GM18858 (cell line): ENCODE data around the gene ARHGAP29.
"Not testable (repeated sequence)": the region's sequence is repeated elsewhere in the genome, so short reads cannot be mapped to it uniquely, and the experiment has no call there.

Source experiments
- ATAC-seq: cut with Tn5 transposase; IDR thresholded peaks from one replicate; pipeline ENCODE4 v1.9.1; 2021; ENCODE audit not compliant: unreplicated experiment

ARHGAP29 gene

DNA sequence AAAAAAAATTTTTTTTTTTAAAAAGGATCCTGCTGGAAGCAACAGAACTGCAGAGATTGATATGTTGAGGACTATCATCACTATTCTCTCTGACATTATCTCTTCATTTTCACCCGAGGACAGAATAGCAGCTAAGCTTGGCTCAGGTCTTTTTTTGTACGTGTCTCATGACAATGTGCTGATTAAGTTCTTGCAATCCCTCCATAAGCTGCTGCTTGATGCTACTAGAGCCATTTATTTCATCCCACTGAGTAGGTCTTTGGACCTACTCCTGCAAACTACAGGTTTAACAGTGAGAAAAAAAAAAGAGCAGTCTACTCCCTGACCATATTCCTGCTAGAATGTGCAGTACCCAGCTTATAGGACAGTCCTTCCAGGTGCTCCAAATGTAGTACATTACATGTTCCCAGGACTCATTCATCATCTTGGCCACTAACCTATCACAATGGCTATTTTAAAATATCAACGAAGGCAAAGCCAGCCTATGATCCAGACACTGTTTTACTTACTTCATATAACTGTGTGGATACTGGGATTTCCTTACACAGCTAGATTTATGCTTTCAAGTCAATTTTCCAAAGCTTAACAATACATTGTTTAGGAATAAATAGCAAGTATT, 54.1 kb downstream of the ARHGAP29 start:
- ATAC-seq, result no peak

DNA sequence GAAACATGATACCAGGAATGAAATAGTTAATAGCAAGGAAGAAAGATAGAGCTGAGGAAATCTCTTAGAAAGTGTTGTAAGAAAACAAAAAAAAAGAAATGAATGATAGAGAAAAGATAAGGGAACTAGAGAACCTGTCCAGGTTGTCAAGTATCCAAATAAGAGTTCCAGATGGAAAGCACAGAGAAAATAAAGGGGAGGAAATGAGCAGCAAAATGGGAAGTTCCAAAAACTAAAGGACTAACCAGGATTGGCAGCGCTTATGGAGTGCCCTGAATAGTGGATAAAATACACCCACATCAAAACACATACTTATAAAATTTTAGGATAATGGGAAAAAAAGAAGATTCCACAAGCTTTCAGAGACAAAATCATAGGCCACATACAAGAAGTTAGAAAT, 55.2 kb downstream of the ARHGAP29 start:
- no peak for ATAC-seq

GRCh38 chr1:94180650-94181049, 56.7 kb downstream of the ARHGAP29 start:
- no peak for ATAC-seq

DNA sequence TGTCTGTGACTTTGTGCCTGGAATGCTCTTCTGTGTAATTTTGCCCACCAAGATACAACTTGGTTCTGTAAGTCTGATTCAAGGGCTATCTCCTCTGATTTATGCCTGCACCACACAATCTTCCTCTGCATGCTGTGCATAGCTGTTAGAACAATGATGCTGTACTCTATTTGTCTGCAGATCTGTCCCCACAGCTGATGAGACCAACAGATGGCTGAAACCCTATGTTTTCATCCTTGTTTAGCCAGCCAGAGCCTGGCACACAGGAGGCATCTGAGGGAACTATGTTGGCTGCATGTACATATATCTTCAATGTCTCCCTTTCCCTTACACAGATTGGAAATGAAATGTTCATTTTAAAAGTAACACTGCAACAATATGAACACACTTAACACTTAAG, 58.5 kb downstream of the ARHGAP29 start:
- no peak for ATAC-seq

DNA sequence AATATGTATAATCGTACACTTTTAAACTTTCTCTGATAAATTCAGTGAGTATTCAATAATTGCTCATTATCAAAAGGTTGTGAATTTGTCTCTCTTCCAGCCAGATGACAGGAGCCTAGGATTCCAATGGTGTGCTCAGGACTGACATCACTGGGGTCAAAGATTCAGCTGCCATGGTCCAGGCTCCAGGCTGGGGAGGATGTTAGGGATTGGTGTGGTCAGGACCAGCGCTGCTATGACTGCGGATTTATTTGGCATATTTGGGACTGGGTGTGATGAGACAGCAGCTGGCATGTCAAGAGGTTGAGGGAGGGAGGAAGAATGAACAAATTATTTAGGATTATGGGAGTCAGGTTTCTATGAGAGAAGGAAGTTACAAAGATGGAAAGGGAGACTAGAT, 68.3 kb downstream of the ARHGAP29 start:
- no peak for ATAC-seq

DNA sequence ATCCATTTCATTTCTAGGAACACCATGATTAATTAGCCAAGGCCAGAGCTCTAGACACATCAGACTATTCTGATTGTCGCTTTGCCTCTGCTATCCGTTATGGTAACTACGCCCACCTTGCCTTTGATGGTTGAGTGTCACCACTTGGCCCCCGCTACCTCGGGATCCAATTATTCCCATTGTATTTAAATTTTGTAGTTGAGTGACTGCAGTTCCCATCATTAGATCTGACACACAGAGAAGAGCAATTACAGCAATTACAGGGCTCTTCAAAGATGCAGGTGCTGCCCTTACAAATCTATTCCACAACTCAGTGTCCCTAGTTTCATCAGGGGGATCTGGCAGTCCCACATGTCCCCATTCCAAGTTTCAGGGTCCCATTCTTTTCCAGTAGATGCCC, 71.5 kb downstream of the ARHGAP29 start:
- no peak for ATAC-seq

- not testable (repeated sequence) for ATAC-seq
Measured at GRCh38 chr1:94164885-94165284, 72.5 kb downstream of the ARHGAP29 start.

DNA sequence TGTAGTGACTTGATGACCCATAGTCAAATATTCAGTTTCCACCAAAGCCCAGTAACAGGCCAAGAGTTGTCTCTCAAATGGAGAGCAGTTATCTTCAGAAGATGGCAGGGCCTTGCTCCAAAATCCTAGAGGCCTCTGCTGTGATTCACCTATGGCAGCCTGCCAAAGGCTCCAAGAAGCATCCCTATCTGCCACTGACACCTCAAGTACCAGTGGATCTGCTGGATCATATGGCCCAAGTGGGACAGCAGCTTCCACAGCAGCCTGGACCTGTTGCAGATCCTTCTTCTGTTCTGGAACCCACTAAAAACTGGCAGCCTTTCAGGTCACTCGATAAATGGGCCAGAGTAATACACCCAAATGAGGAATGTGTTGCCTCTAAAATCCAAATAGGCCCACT, 73.3 kb downstream of the ARHGAP29 start:
- not testable (repeated sequence) for ATAC-seq

- not testable (repeated sequence) for ATAC-seq
Measured at GRCh38 chr1:94163249-94163648, 74.1 kb downstream of the ARHGAP29 start.

GRCh38 chr1:94160811-94161210, 76.6 kb downstream of the ARHGAP29 start:
- no peak for ATAC-seq

- no peak for ATAC-seq
Measured at GRCh38 chr1:94156096-94156625, 81.2 kb downstream of the ARHGAP29 start.

GRCh38 chr1:94154989-94155388, 82.4 kb downstream of the ARHGAP29 start:
- ATAC-seq, result no peak

DNA sequence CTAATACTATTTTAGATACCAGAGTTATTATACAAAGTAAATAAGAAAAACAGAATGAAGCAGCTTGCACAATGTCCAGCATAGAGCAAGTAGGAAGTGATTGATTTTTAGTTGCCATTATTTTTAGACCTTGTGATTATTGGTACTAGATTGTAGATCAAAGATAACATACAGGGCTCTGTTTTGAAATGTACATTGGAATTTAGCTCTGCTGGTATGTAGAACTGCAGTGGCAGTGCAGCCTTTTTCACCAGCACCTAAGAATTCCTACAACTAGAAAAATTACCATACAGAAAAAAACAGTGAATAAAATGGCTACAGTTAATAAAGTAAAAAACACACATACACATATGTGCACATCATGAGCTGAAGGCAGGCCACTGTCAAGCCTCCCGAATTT, 84.3 kb downstream of the ARHGAP29 start:
- no peak for ATAC-seq

GRCh38 chr1:94149166-94149565, 88.2 kb downstream of the ARHGAP29 start:
- ATAC-seq, result not testable (repeated sequence)

- ATAC-seq, result no peak
Measured at GRCh38 chr1:94146273-94146672, 91.1 kb downstream of the ARHGAP29 start.

GRCh38 chr1:94144836-94145235, 92.5 kb downstream of the ARHGAP29 start:
- no peak for ATAC-seq

DNA sequence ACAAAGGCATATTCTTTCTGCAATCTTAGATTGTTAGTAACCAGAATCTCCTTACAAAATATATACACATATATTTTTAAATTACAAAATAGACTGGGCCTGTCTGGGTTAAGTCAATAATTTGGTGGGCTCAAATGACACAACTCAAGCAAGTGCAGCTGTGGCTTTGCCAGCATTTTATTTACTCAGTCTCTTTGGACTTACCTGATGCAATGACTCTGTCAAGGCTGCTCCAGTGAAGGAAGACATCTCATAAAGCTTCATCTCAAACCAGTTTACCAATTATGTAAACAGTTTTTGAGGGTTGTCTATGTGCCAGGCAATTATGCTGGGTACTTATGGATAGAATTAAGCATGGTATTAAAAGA, 93.6 kb downstream of the ARHGAP29 start:
- ATAC-seq, result no peak

- ATAC-seq, result no peak
Measured at GRCh38 chr1:94143173-94143808, 94.1 kb downstream of the ARHGAP29 start.

DNA sequence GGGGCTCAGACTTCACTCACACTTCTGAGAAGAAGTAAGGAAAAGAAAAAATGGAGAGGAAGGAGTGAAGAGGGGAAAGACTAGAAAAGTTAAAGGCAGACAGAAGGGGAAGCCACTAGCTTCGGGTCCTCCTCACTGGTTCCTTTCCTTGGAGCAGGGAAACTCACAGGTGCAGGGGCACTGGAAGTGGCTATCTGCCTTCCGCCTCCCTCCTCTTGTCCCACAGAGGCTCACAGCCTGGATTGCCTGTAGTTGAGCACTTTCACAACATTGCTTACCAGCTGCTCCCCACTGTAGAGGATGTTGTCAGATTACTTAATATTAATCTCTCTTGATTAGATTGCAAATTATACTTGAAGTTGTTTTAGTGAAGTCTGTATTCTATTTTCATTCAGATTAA, 94.8 kb downstream of the ARHGAP29 start:
- ATAC-seq, result no peak

GRCh38 chr1:94142022-94142421, 95.4 kb downstream of the ARHGAP29 start:
- no peak for ATAC-seq

- ATAC-seq, result no peak
Measured at GRCh38 chr1:94132111-94132510, 105.3 kb downstream of the ARHGAP29 start.

DNA sequence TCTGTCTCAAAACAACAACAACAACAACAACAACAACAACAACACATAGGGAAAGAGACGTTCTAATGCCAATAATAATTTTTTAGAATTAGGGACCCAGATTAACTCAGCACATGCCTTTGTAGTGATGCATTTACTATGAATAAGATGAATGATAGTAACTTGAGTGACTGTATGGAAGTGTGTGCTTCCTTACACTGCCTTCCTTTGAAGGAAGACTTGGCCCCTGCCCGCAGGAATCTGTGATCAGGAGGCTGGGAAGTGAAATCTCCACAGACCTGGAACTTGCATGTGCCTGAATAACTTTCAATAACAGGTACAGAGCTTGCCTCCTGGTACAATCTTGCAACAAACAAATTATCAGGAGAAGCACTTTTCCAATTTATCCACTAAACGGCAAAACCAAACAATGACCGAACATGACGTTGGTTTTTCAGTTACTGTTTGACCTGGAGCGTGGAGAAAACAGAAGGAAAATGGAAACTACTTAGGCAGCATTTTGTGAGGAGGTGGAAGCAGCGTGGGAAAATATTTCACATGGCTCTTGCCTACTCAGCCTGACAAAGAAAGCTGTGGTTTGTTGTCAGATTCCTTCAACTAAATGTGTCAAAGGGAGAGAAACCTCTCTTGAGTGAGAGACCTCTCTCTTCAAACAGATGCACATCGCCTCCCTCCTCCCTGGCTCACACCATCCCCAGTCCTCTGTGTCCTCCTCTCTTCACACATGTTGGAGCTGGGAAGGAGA, 106.4 kb downstream of the ARHGAP29 start:
- ATAC-seq, result no peak
